ENCODE results near the gene AMACR.
"Not testable (repeated sequence)": the region's sequence is repeated elsewhere in the genome, so short reads cannot be mapped to it uniquely, and the experiment has no call there.

AMACR gene

GRCh38 chr5:34035756-34036155 lies 27.9 kb upstream of the AMACR start:
- DNase-seq, result no peak

- DNase-seq, result no peak
These were observed 26.9 kb upstream of the AMACR start for GRCh38 chr5:34034534-34035327.

DNA sequence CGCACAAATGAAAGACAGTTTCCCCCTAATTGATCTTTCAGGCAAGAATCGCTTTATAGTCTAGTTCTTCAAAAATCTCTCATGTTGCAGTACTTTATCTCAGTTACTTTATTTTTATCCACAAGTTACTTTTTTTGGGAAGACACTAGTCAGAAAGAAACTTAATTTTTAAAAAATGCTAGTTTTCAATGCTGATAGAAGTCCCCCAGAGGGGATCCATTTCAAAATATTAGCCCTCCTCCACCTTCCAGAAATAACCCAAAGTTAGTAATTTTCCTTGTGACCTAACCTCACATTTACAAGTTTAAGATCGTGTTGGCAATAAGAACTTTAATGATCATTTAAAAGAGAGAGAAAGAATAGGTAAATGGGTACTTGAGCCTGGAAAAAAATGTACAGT lies 24.1 kb upstream of the AMACR start:
- no peak for DNase-seq

DNA sequence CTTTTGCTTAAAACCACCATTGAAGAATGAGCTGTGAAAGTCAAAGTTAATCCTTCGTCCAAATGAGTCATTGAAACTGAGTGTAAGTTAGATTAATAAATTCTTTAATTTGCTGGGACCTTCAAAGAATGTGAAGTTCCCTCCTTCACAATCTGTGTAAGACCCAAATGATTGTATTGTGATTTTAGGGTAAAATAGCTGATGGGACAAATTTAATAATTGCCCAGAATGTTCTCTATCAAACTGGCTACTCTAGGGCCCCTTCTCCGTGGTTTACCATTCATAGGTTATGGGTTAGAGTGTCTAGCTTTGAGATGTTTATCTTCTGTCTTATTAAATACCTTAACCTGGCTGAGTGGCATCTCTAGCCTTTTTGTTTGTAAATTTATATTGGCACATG lies 23.3 kb upstream of the AMACR start:
- DNase-seq, result no peak

GRCh38 chr5:34030585-34030984 lies 22.7 kb upstream of the AMACR start:
- not testable (repeated sequence) for DNase-seq

- no peak for DNase-seq
These were observed 22.2 kb upstream of the AMACR start for GRCh38 chr5:34030048-34030447.

- DNase-seq, result no peak
These were observed 20.5 kb upstream of the AMACR start for GRCh38 chr5:34028349-34028748.

DNA sequence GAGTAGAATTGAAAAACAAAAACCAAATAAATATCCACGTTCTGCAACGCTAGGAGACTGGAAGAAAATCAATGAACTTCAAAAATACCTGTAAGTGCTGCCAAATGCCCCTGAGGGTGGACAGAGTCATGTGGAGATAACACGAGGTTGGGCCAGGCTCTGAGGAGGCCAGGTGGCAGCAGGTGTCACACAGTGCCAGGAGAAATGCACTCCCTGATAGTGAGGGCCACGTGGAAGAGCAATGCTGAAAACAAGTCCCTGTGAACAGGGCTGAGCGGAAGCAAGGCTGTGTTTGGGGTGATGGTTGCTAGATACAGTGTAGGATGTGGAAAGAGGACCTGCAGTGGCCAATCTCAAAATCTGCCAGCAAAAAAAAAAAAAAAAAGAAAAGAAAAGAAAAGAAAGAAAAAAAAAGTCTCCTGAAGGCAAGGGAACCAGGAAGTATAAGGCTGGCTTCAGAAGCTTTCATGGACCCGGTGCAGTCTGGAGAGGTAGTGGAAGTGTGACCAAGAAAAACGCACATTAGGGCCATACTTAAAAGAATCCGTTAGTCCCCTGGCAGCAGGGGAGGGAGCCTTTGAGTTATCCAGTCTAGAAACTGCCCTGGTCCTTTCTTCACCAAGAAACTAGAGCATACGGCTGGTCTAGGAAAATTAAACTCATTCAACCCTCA lies 18.4 kb upstream of the AMACR start:
- DNase-seq, result no peak

DNA sequence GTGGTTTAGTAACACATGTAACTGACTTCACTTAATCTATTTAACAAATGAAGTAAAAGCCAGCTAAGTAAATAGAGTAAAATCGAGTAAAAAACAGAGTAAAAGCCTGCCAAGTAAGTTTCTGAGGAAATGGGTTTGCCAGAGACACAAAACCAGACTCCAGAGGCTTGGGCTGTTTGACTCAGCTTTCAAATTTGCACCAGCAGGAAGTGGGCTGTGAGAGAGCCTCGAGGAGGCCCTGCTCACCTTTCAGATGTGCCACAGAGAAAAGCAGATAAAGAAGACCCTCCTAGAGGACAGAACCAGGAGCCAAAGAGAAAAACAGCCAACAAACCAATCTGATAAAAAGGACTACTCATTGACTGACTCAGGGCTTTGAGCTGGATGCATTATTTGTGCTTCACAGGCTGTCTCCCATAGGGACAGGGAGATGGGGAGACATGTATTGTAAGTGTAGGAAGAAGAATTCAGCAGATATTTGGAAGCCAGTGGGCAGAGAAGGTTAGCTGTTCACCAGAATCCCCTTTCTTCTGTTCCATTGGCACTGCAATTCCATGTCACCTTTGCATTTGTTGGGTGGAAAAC lies 14.4 kb upstream of the AMACR start:
- no peak for DNase-seq

GRCh38 chr5:34021334-34021733 lies 13.5 kb upstream of the AMACR start:
- no peak for DNase-seq

- DNase-seq, result no peak
These were observed 12.9 kb upstream of the AMACR start for GRCh38 chr5:34020726-34021125.

- no peak for DNase-seq
These were observed 9.4 kb upstream of the AMACR start for GRCh38 chr5:34017254-34017653.

DNA sequence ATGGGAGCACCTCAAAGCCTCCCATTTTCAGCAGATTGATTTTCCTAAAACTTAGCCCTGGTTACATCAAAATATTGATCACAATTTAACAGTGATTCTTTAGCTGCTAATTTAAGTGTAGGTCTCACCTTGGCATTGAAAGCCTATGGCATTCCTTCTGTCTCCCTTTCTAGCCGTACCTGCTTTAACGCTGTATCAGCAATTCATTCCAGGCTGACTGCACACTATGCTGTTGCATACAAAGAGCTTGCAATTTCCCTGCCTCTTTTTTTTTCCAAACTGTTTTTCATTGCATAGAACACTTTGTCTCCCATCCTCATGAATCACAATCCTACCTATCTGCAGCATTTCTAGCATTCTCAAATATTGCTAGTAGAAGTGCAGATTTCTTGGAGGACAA lies 8.9 kb upstream of the AMACR start:
- no peak for DNase-seq

- no peak for DNase-seq
These were observed 8.4 kb upstream of the AMACR start for GRCh38 chr5:34016222-34016621.

GRCh38 chr5:34015120-34015822 lies 7.4 kb upstream of the AMACR start:
- DNase-seq, result no peak

DNA sequence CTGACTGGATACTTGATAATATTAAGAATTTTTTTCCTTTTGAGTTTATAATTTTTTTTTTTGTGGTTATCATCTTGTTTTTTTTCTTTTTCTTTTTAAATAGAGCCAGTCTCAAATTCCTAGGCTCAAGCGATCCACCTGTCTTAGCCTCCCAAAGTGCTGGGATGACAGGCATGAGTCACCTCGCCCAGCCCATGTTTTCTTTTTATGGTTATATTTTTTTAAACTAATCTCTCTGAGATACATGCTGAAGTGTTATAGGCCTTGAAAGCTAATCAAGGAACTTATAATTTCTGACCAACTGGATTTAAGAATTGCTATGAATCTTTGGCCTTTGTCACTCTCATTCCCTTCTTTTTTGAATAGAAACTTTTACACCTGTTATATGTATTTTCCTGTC lies 6.8 kb upstream of the AMACR start:
- no peak for DNase-seq

GRCh38 chr5:34013547-34013946 lies 5.7 kb upstream of the AMACR start:
- no peak for DNase-seq

DNA sequence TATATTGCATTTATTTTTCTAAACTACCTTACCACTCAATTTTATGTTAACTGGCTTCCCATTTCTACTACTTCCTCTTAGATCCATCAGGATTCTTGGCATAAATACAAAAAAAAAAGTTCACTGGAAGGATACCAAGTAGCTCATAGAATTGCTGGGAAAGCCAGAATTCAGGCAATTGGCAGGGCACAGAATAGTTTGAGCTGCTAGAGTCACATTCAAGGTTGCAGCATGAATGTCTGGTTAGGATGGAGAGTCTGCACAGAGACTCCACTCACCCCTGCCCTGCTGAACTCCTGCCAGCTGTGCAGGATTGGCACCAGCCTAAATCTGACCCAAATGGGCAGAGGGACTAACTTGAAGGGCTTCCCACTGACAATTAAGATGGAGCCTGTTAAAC lies 4.9 kb upstream of the AMACR start:
- DNase-seq, result no peak

DNA sequence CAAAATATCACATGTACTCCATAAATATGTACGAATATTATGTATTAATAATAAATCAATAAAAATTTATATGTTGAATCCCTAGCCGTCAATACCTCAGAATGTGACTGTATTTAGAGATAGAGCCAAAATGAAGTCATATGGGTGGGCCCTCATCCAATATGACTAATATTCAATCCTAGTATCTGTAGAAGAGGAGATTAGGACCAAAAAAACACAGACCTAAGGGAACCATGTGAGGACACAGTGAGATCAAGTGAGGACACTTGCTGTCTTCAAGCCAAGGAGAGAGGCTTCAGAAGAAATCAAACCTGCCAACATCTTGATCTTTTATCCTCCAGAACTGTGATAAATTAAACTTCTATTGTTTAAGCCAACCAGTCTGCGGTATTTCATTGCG lies 3.7 kb upstream of the AMACR start:
- no peak for DNase-seq

DNA sequence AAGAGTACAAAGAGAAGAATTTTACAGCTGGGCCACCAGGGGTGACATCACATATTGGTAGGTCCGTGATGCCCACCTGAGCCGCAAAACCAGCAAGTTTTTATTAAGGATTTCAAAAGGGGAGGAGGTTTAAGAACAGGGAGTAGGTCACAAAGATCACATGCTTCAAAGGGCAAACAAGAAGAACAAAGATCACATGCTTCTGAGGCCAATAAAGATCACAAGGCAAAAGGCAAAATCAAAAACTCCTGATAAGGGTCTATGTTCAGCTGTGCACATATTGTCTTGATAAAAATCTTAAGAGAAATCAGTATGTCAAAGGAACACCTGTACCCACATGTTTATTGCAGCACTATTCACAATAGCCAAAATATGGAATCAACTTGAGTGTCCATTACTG lies 2.3 kb upstream of the AMACR start:
- not testable (repeated sequence) for DNase-seq

- DNase-seq, result no peak
These were observed 1.8 kb upstream of the AMACR start for GRCh38 chr5:34009610-34010009.

- DNase-seq, result no peak
These were observed 952 bp upstream of the AMACR start for GRCh38 chr5:34008802-34009201.

DNA sequence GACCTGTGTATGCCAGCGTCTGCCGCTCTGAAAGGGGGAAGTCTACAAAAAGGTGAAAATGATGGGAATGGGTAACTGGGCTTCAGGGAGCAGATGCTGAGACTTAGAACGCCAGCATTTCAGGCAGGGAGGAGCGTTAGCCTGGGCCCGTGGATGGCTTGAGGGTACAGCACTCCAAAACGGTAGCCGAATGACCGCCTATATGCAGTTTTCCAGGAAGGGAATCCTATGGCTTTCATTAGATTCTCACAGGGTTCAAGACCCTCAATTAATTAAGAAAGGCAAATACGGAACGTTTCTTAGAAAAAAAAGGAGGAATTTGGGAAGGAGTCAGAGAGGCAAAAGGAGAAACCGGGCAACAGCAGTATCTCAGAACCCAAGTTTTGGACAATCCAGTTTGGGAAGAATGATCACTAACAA lies 639 bp downstream of the AMACR start:
- DNase-seq, result no peak

DNA sequence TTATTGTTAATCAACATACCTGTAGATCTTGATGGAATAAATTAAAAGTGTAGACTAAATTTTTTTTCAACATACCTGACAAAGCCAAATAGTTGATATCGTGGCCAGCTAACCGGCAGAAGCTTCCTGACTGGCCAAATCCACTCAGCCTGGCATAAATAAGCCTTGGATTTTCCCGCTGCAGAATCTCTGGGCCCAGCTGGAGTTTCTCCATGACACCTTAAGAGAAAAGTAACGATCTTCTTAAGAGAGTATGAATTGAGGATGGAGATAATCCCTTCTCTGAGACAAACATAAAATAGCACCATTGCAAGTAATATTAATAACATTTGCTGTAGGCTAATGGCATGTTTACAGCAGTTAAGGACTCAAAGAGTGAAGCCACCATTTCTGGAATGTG lies 2.2 kb downstream of the AMACR start:
- DNase-seq, result no peak

Measured in SIG-M5 (cell line).